Gastrocnemius medialis (tissue), 4 donors: Measurements from ENCODE around the gene INSIG1.

Source experiments
- POLR2A ChIP-seq, 2 donors: fragments of 450-650 bp; IDR thresholded peaks; one replicate each; pipeline ENCODE4 v1.6.1; 2017; ENCODE audit warnings: antibody characterized with exemption in 2 of 2, mild to moderate bottlenecking in 2 of 2, moderate library complexity in 2 of 2
- TF ChIP-seq, protein P1 (sequence below), 5 experiments: fragments of 450-650 bp in 3 of 5; fragments of 200-600 bp in 2 of 5; sonication (generic) in 2 of 5; IDR thresholded peaks in 4 of 5; conservative IDR thresholded peaks in 1 of 5; 1 replicate in 4 of 5; 2 replicates in 1 of 5; pipeline ENCODE4 v1.5.1; 2016 to 2019; ENCODE audit warnings: antibody characterized with exemption in 5 of 5, mild to moderate bottlenecking in 3 of 5, moderate library complexity in 3 of 5

DNA sequence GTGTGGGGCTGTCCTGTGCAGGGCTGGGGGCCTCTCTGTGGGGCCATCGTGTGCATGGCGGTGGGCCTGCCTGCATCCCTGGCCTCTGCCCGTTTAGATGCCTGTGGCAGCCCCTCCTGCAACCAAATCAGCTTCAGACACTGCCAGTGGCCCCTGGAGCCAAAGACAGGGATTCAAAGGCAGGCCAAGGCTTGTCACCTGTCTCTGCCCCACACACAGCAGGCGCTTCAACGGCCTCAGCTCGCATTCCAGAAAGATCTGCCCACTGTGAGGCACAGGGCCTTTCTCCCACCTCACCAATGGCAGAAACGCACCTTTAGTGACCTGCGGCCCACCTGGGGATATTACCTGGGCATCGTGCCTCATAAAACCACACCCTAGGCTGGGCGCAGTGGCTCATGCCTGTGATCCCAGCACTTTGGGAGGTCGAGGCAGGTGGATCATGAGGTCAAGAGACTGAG, 46.0 kb downstream of the INSIG1 start:
- TF ChIP-seq, protein P1, sequence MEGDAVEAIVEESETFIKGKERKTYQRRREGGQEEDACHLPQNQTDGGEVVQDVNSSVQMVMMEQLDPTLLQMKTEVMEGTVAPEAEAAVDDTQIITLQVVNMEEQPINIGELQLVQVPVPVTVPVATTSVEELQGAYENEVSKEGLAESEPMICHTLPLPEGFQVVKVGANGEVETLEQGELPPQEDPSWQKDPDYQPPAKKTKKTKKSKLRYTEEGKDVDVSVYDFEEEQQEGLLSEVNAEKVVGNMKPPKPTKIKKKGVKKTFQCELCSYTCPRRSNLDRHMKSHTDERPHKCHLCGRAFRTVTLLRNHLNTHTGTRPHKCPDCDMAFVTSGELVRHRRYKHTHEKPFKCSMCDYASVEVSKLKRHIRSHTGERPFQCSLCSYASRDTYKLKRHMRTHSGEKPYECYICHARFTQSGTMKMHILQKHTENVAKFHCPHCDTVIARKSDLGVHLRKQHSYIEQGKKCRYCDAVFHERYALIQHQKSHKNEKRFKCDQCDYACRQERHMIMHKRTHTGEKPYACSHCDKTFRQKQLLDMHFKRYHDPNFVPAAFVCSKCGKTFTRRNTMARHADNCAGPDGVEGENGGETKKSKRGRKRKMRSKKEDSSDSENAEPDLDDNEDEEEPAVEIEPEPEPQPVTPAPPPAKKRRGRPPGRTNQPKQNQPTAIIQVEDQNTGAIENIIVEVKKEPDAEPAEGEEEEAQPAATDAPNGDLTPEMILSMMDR (IDR thresholded peaks at IDR 0.05 in 4 of 5, conservative IDR thresholded peaks at IDR 0.05 in 1 of 5) = no peak
- TF ChIP-seq POLR2A (IDR thresholded peaks at IDR 0.05) = no peak
